Activated CD4-positive, CD25-positive, alpha-beta regulatory T cell treated with anti-CD3 and anti-CD28 coated beads, Interleukin-2, amount 50 U/mL, for 16 hours (primary cell): ENCODE data around the gene QRICH2.
"Not testable (repeated sequence)": the region's sequence is repeated elsewhere in the genome, so short reads cannot be mapped to it uniquely, and the experiment has no call there.

Experiments used
- DNase-seq: peaks from one replicate; pipeline ENCODE4 v3.0.0-alpha.2; 2020; ENCODE audit warnings: low read depth, low spot score

QRICH2 gene

DNA sequence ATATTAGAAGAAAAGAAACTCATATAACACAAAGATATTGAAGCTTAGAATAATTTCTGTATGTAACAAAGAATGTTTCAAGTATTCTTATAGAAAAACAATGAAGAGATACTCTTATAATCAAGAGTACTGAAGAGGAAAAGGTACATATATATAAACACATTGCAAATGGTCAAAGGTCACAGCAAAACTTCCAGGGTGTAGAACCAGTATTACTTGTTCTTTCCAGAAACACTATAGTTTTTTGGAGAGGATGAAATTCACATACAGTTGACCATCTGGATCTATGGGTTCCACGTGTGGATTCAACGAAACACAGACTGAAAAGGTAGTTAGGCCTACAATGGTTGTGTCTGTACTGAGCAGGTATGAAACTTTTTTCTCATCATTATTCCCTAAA, 23.0 kb upstream of the QRICH2 start:
- no peak for DNase-seq

DNA sequence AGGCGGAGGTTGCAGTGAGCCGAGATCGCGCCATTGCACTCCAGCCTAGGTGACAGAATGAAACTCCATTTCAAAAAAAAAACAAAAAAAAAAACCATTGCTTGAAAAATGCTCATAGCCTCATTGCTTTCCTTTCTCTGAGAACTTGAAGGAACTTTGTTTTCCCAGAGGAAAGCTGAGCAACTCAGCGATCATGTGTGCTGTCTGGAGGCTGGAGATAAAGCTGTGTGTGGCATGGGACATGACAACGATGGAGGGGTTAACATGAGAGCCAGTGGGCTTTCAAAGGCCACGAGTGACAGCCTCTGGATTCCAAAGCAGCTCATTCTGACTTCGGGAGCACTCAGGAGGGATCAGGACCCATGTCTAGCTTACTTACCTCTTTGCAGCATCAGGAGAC, 21.6 kb upstream of the QRICH2 start:
- no peak for DNase-seq

DNA sequence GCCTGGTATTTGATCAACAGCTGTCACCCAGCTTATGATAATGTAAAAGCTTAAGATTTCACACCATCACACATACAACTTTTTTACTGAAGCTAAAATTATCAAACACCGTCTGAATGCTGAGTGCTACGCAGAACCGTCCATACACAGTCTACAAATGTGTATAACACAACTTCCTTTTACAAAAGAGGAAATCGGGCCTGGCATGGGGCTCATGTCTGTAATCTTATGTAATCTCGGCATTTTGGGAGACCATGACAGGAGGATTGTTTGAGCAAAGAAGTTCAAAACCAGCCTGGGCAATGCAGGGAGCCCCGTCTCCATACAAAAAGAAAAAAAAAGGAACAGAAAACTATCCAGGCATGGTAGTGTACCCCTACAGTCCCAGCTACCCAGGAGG, 19.6 kb upstream of the QRICH2 start:
- no peak for DNase-seq

DNA sequence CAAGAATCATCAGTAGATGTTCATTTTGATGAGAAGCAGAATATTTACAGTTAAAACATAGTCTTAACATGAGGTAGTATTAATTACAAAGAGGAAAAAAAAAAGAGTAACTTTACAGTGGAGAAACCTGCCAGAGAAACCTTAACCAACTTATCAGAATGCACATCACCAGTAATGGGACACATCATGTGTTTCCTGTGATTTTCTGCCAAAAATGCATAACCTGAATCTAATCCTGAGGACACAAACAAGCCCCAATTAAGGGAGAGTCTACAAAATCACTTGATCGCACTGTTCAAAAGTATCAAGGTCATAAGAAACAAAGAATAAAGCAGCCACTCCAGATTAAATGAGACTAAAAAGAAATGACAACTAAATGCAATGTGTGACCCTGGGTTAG, 18.2 kb upstream of the QRICH2 start:
- DNase-seq: no peak

DNA sequence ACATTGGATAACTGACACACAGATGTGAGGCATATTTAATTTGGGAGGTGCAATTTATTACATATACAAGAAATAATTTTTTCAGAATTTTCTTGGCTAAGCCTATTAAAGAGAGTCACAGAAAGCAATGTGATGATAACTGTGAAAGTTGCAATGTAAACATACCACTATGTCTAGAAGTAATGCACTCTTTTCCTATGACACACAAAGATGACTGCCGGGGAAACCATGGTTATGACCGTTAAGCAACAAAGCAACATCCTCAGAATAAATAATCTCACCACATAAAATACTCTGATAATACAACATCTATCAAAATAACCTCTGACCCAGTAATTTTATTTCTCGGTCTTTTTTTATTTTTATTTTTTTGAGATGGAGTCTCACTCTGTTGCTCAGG, 10.5 kb upstream of the QRICH2 start:
- DNase-seq: no peak

DNA sequence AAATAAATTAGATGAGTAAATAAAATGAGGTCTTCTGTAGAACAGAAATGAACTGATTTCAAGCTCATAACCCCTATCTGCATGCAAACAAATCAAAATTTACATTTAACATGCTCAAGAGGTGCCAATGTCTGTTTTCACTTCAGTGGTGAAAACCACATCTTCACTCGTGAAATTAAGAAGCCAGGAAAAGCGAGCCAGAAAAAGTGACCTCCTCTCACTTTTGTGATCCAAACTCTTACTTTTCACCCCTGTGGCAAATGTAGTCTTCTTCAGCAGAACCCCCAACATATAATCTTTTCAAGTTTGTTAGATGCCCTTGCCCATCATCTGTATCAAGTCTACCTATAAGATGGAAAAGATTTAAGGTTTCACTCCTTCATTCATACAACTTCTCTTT, 9.5 kb upstream of the QRICH2 start:
- DNase-seq: no peak

DNA sequence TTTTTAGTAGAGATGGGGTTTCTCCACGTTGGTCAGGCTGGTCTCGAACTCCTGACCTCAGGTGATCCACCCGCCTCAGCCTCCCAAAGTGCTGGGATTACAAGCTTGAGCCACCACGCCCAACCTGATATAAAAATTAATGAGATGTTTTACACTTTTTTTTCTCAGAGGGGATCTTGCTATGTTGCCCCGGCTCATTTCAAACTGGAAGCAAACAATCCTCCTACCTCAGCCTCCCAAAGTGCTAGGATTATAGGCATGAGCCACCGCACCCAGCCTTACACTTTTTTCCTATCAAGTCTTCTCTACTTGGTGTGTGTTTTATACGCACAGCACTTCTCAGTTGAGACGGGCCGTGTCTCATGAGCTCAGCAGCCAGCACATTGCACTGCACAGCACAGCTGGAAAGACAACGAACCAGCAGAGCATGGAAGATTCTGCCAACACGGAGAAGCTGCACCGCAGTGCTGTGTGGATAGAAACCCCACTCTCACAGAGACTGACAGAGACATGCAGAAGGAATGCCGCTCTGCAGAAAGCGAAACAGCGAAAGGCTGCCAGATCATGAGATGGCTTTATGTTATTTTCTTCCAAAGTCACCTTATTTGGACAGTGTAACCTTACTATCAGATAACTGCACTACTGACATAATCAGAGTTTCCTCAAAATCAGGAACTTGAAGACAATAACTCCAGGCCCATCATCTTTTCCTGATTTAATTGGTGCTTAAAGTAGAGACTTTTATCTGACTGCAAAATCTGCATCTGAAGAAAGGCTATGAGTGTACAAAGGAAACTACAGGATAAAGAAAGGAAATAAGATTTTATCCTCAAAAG, 6.5 kb upstream of the QRICH2 start:
- no peak for DNase-seq

DNA sequence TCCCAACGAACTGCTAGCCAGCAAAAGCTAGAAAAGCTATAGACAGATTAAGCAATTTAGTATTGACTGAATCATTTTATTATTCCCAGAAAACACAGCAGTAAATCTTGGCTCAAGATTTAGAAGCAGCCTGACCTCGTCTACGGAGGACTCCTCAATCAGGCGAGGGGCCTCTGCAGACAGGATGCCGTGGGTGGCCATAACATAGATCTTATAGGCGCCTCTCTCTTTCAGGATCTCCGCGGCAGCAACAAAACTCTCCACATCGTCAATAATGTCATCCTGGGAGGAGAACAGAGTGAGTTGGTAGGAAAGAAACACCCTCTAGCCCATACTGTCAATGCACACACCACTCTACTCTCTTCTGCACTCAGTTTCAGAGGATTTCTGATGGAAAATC, 4.7 kb upstream of the QRICH2 start:
- DNase-seq: no peak

DNA sequence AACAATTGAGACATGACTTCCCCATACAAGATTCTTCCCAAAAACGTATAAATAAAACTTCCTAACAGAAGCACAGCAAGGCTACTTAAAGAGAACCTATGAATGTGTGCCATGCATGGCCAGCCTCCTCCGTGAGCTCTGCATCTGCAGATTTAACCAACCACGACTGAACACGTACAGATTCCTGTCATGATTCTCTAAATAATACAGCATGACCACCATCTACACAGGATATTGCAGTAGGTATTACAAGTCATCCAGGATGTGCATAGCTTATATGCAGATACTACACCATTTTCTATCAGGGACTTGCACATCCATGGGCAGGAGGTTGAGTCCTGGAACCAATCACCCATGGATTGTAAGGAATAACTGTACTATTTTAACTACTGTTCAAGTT, 1.4 kb upstream of the QRICH2 start:
- no peak for DNase-seq

DNA sequence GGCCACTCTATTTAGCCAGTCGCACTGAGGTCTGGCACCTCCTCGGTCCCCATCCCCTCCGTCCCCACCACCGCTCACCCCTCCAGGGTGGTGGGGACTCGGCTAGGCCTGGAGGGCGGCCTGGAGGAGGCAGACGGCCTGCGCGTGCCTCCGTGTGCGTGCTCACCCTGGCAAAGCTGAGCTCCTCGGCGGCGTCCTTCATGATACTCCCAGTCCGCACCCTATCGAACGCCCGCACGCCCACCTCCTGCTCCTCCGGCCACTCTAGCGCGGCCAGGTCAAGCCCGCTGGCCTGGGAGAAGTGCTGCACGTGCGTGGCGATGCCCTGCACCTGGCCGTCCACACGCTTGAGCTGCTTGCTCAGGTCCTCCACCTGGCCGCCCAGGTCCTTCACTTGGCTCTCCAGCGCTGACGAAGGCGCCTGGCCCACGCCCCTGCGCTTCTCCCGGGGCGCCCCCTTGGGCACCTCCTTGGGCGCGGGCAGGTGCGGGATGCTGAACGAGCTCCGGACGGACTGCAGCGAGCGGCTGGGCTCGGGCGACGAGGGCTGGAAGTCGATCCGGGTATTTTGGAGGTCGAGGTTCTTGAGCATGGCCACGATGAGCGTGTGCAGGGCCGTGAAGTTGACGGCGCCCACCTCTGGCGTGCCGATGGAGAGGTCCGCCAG, 644 bp downstream of the QRICH2 start:
- DNase-seq: no peak

DNA sequence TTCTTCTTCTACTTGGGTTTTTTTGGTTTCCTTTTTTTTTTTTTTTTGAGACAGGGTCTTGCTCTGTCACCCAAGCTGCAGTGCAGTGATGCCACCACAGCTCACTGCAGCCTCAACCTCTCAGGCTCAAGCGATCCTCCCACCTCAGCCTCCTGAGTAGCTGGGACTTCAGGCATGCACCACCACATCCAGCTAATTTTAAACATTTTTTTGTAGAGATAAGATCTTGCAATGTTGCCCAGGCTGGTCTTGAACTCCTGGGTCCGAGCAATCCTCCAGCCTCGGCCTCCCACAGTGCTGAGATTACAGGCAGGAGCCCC, 3.0 kb downstream of the QRICH2 start:
- DNase-seq: not testable (repeated sequence)

DNA sequence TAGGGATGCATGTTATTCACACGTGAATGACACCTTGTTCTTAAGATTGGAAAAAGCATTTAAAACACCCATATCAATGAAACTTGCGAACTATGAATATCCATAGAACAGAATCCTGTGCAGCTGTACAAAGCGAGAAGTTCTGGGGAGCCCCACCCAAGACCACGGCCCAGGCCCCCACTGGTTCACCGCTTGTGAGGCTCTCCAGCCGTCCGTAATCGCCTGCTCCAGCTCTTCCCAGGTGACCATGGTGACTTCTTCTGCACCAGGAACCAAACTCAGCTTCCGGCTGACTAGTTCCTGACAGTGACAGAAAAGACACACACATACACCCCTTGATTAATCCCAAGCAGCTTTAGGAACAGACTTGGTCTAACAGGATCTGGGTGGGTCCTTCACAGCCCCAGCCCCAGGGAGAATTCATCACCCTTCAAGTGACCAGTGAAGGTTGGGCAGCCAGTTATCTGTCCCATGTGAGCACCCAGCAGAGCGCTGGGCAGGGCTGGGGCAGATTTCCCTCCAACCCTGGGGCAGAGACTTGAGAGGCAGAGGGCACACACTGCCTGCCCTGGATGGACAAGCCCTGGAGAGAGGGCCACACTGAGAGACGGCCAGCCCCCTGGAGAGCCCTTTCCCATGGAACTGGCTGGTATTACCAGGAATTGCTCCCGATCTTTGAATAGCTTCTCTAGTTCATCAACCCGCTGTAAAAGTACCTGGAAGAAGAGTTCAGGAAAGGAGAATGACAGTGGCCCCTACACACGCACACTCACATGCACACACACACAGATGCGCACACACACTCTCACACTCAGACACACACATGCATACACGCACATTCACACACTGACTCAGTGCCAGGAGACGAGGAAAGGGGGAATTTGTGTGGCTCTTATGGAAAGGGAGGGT, 3.6 kb downstream of the QRICH2 start:
- no peak for DNase-seq

DNA sequence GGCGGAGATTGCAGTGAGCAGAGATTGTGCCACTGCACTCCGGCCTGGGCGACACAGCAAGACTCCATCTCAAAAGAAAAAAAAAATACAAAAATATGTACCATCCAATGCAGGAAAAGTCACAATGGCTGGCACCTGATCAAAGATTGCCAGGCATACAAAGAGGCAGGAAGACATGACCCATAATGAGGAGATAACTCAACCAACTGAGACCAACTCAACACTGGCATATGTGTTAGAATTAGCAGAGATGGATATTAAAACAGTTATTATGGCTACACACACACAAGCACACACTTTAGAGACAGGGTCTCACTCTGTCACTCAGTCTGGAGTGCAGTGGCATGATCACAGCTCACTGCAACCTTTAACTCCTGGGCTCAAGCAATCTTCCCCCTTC, 10.6 kb downstream of the QRICH2 start:
- DNase-seq: no peak

DNA sequence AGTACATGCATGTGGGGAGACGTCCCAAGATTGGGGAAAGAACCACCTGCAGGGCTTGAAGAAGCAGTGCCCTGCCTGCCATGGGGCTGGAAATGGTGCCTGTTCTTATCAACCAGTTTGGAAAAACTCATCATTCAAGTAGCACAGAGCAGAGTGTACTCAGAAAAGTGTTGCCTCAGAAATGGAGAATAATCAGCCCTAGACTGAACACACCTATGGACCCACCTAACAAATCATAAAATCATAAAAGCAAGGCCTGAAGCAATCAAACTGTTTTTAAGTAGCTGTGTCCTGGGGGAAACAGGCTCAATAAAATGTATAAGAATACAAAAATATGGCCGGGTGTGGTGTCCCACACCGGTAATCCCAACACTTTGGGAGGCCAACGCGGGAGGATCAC, 11.2 kb downstream of the QRICH2 start:
- DNase-seq: no peak

DNA sequence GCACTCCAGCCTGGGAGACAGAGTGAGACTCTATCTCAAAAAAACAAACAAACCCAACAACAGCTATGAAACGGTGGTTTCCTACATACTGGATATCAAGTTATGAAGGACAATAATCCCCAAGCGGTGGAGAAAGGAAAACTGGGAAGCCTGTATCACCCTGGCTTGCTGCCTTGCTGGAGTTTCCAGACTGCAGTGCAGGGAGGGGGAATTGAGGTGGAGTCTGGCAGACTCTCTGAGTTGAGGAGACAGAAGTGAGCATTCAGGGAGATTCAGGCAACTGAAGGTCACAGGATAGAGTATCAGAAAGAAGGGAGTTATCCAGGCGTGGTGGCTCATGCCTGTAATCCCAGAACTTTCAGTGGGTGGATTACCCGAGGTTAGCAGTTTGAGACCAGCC, 11.9 kb downstream of the QRICH2 start:
- no peak for DNase-seq

DNA sequence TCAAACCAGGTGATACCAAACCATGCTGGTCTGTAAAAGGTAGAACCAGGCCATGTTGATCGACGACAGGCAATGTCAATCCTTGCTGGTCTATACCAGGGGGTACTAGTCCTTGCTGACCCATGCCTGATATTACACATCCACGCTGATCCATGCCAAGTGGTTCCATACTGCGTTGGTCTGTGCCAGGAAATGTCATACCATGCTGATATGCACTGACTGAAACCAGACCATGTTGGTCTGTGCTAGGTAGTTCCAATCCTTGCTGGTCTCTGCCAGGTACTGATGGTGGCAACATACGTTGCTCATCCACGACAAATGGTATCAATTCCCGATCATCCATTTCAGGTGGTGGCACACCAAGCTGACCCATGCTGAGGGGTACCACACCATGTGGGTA, 15.0 kb downstream of the QRICH2 start:
- DNase-seq: no peak

DNA sequence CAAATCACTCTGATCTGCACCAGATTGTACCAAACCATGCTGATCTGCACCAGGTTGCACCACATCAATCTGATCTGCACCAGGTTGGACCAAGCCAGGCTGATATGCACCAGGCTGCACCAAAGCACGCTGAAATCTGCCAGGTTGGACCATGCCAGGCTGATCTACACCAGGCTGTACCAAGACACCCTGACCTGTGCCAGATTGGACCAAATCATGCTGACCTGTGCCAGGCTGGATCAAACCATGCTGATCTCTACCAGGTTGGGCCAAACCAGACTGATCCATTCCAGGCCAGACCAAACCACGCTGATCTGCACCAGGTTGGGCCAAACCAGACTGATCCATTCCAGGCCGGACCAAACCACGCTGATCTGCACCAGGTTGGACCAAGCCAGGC, 15.5 kb downstream of the QRICH2 start:
- no peak for DNase-seq

DNA sequence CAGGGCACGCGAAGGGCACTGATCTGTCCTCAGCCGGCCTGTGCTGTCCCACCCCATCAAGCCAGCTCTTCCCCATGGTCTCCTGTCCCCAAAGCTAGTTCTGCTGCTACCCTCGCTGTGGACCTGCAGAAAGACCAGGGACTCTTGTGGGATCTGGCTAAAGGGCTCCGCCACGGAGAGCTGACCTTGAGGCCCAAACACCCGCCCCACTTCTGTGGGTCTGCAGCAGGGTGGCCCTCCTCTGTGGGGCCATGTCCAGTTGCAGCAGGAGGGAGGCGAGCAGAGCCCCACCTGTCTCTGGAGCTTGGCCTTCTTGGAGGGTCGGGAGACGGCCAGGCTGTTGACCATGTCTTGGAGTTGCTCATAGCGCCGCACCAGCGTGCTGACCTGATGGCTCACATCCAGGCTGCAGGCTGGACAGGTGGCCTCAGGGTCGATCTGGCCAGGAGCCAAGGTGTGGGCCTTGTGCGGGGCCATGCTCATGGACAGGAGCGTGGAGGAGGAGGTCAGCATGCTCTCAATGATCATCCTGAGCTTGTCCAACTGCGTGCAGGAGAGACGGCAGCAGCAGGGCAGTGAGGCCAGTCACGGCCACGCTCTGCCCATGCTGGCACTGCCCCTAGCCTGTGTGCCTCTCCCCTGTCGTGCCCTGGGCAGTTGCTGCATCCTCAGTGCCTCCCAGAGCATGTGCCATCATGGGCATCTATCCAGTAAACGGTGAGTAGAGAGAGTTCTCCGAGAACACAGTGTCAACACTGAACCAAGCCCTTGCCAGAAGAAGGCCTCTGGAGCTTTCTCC, 26.3 kb downstream of the QRICH2 start:
- DNase-seq: no peak

DNA sequence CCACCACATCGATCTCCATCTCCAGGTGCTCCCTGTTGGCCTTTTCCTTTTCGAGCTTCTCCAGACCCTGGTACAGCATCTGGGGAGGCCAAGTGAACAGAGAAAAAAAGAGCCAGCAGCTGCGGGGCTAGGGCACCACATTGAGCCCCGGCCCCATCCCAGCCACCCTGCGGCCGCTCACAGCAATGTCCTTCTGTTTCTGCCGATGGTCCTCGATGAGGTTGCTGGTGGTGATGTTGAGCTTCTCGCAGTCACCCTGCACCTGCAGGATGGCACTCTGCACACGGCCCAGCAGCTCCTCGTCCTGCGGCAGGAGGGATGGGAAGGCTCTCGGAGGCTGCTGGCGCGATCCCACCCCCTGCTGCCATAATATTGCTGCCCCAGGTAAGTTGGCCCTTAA, 27.4 kb downstream of the QRICH2 start:
- DNase-seq: no peak

DNA sequence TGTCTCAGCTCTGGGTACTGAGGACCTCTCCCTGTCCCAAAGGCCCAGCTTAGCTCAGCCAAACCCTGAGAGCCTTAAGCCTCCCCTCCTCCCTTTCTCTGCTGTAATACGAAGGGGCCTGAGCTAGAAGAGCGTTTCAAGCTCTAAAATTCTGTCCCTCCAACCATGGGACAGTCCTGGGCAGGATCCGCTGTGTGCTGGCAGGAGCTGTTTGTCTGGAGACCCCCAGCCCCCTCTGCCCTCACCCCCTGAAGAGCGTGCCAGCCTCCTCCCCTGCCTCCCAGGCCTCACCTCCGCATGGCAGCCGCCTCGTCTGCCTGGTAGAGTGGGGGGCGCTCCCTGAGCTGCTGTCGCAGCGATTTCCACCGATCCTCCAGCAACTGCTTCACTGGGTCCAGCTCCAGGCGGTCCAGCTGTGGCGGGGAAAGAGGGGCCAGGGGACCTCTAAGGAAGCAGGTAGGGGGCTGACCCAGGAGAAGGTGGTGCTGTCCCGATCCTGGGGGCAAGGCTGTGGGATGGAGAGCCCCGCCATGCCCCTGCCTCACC, 28.3 kb downstream of the QRICH2 start:
- DNase-seq: no peak

DNA sequence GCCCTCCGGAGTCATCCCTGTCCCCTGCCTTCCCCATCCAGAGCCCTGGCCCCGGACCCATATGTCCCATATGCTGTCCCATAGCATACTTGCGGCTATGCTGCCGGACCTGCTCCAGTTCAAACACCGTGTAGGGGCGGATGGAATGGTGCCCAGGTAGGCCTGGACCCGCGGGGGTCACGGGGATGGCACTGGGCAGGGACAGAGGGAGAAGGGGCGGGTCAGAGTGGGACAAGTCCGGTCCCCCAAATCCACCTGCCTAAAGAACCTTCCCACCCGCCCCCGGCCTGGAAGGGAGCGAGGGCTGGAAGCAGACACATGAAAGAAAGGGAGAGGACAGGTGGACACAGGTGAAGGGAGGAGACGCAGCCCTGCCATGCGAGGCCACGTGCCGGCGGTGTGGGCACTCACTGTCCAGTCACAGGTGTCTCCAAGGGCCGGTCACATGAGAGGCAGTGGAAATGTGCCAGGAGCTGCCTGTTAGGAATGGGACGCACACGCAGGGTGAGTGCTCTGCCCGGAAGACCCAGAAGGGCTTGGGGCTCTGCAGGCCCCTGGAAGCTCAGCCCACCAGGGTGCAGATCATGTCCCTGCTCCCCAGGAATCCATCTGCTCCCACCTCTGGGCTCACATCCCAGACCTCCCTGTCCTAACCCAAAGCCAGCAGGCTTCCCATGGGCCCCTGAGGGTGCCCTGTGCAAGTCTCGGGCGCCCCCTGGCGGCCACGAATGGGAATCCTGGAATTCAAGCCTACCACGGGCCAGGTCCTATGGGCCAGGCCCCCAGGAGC, 28.9 kb downstream of the QRICH2 start:
- peak; percentile 80 for DNase-seq
